Measurements from ENCODE around the gene LIPE.
A peak's percentile ranks its signal among the peaks of the same experiment; 100 is the strongest.

Gene LIPE

GRCh38 chr19:42428676-42429075 is 1.5 kb upstream of the LIPE start:
- H3K27ac ChIP-seq, result no peak overlapping the region
- TF ChIP-seq CTCF (conservative IDR thresholded peaks at IDR 0.05), result no peak

- no peak for TF ChIP-seq CTCF (conservative IDR thresholded peaks at IDR 0.05)
- H3K27ac ChIP-seq, result no peak overlapping the region
These were observed 545 bp downstream of the LIPE start for GRCh38 chr19:42426643-42427042.

- H3K27ac ChIP-seq, result no peak overlapping the region
- TF ChIP-seq CTCF (conservative IDR thresholded peaks at IDR 0.05), result no peak
These were observed 2.5 kb downstream of the LIPE start for GRCh38 chr19:42424712-42425131.

- no peak for TF ChIP-seq CTCF (conservative IDR thresholded peaks at IDR 0.05)
- H3K27ac ChIP-seq, result no peak overlapping the region
These were observed 2.9 kb downstream of the LIPE start for GRCh38 chr19:42424345-42424707.

GRCh38 chr19:42423462-42424344 is 3.5 kb downstream of the LIPE start:
- TF ChIP-seq CTCF (conservative IDR thresholded peaks at IDR 0.05), result no peak
- peak overlapping the region; percentile 13; the same call in 1 of the 2 replicates for H3K27ac ChIP-seq

GRCh38 chr19:42422901-42423461 is 4.2 kb downstream of the LIPE start:
- TF ChIP-seq CTCF (conservative IDR thresholded peaks at IDR 0.05), result no peak
- H3K27ac ChIP-seq, result peak overlapping the region; percentile 80; the same call in 1 of the 2 replicates

GRCh38 chr19:42422092-42422900 is 4.9 kb downstream of the LIPE start:
- TF ChIP-seq CTCF (conservative IDR thresholded peaks at IDR 0.05), result no peak
- peak overlapping the region; percentile 80 for H3K27ac ChIP-seq
